Measurements from ENCODE around the gene RIC1.
A peak's percentile ranks its signal among the peaks of the same experiment; 100 is the strongest.
"Not testable (repeated sequence)": the region's sequence is repeated elsewhere in the genome, so short reads cannot be mapped to it uniquely, and the experiment has no call there.

The RIC1 gene

GRCh38 chr9:5671711-5672353, 42.9 kb downstream of the RIC1 start:
- DNase-seq (ENCODE audit: low read depth), result peak; percentile 22

GRCh38 chr9:5675046-5675445, 46.1 kb downstream of the RIC1 start:
- DNase-seq (ENCODE audit: low read depth), result not testable (repeated sequence)

GRCh38 chr9:5683591-5683990, 54.7 kb downstream of the RIC1 start:
- not testable (repeated sequence) for DNase-seq (ENCODE audit: low read depth)

GRCh38 chr9:5684101-5684500, 55.2 kb downstream of the RIC1 start:
- DNase-seq (ENCODE audit: low read depth), result no peak

- no peak for DNase-seq (ENCODE audit: low read depth)
Observed at GRCh38 chr9:5688109-5688508, 59.2 kb downstream of the RIC1 start.

- DNase-seq (ENCODE audit: low read depth), result no peak
Observed at GRCh38 chr9:5690278-5690677, 61.4 kb downstream of the RIC1 start.

GRCh38 chr9:5695860-5696259, 67.0 kb downstream of the RIC1 start:
- no peak for DNase-seq (ENCODE audit: low read depth)

- no peak for DNase-seq (ENCODE audit: low read depth)
Observed at GRCh38 chr9:5696884-5697283, 68.0 kb downstream of the RIC1 start.

GRCh38 chr9:5698004-5698403, 69.1 kb downstream of the RIC1 start:
- DNase-seq (ENCODE audit: low read depth), result no peak

- DNase-seq (ENCODE audit: low read depth), result no peak
Observed at GRCh38 chr9:5698810-5699556, 70.1 kb downstream of the RIC1 start.

- DNase-seq (ENCODE audit: low read depth), result no peak
Observed at GRCh38 chr9:5708414-5708813, 79.5 kb downstream of the RIC1 start.

GRCh38 chr9:5712651-5713390, 83.9 kb downstream of the RIC1 start:
- DNase-seq (ENCODE audit: low read depth), result no peak

- DNase-seq (ENCODE audit: low read depth), result no peak
Observed at GRCh38 chr9:5714501-5715401, 85.8 kb downstream of the RIC1 start.

- no peak for DNase-seq (ENCODE audit: low read depth)
Observed at GRCh38 chr9:5715548-5716127, 86.7 kb downstream of the RIC1 start.

GRCh38 chr9:5717434-5717833, 88.5 kb downstream of the RIC1 start:
- not testable (repeated sequence) for DNase-seq (ENCODE audit: low read depth)

GRCh38 chr9:5718296-5719032, 89.6 kb downstream of the RIC1 start:
- DNase-seq (ENCODE audit: low read depth), result no peak

- DNase-seq (ENCODE audit: low read depth), result no peak
Observed at GRCh38 chr9:5719100-5719926, 90.4 kb downstream of the RIC1 start.

GRCh38 chr9:5720151-5720550, 91.2 kb downstream of the RIC1 start:
- DNase-seq (ENCODE audit: low read depth), result no peak

GRCh38 chr9:5721279-5722087, 92.6 kb downstream of the RIC1 start:
- no peak for DNase-seq (ENCODE audit: low read depth)

Measured in T follicular helper cell (primary cell).